HG02943 (cell line): ENCODE results near the gene KIFBP.
A peak's percentile ranks its signal among the peaks of the same experiment; 100 is the strongest.
"Not testable (repeated sequence)": the region's sequence is repeated elsewhere in the genome, so short reads cannot be mapped to it uniquely, and the experiment has no call there.

Experiments
- ATAC-seq: cut with Tn5 transposase; IDR thresholded peaks from one replicate; pipeline ENCODE4 v1.9.1; 2021; ENCODE audit warnings: mild to moderate bottlenecking, low read depth, moderate library complexity; ENCODE audit not compliant: unreplicated experiment

Gene KIFBP

DNA sequence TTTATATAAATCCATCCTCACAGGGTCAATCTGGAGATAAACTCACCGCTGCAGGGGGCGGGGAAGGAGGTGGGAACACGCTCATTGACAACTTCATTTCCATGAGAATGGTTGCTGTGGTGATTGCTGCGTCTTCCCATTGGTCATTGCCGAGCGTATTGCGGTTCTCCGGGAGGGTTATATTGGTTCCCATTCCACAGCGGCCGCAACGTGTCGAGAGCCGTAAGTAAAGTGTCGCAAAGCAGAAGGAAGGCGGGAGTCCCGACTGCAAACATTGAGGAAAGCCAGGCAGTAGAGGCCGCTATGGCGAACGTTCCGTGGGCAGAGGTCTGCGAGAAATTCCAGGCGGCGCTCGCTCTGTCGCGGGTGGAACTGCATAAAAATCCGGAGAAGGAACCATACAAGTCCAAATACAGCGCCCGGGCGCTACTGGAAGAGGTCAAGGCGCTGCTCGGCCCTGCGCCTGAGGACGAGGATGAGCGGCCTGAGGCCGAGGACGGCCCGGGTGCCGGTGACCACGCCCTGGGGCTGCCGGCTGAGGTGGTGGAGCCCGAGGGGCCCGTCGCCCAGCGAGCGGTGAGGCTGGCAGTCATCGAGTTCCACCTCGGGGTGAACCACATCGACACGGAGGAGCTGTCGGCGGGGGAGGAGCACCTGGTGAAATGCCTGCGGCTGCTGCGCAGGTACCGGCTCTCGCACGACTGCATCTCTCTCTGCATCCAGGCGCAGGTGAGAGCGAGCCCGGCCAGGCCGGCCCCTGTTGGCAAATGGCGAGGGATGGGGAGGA lies at the start of gene KIFBP:
Gene KIFBP (plus strand): TSS at position 274 of the 787 bp plus-strand sequence. CDS start 30 bp downstream, at position 304.
- peak; percentile 79 for ATAC-seq

GRCh38 chr10:68938884-68939283 lies 49.7 kb upstream of the KIFBP start:
- ATAC-seq: no peak

DNA sequence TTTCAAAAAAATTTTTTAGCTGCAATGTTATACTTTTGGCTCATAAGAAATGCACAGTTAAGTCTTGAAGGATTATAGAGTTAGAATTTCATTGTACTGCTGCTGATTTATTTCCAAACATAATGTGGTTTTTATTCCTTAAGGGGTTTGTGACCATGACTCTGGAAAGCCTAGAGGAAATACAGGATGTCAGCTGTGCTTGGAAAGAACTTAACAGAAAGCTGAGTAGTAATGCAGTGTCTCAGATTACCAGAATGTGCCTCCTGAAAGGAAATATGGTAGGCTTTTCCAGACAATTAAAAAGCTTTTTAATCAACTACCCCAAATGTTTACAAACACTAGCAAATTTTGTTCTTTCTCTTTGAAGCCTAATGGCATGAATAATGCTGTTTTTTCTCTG lies 47.7 kb upstream of the KIFBP start:
- not testable (repeated sequence) for ATAC-seq

DNA sequence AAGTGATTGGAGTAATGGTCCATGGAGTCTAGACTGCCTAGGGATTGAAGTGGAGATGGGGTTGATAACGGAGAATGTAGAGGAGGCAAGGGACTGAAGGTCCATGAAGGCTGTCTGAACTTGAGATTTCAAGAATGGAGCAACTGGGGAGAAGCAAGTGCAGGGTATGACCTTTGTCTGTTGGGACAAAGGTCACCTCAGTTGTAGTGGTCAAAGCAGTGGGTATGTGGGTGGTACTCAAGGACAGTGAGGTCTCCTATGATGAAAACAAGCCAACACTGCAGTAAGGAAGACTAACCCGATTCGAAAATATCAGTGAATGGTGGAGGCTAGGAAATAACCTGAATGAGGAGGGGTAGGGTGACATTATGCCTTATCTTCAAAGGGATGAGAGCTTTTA lies 38.0 kb upstream of the KIFBP start:
- no peak for ATAC-seq

DNA sequence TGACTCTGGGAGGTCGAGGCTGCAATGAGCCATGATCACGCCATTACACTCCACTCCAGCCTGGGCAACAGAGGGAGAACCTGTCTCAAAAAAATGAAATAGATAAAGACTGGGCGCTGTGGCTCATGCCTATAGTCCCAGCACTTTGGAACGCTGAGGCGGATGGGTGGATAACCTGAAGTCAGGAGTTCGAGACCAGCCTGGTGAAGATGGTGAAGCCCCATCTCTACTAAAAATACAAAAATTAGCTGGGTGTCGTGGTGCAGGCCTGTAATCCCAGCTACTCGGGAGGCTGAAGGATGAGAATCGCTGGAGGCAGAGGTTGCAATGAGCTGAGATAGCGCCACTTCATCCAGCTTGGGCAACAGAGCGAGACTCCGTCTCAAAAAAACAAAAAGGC lies 33.7 kb upstream of the KIFBP start:
- ATAC-seq: no peak

- ATAC-seq: peak; percentile 5
Observed at GRCh38 chr10:68955355-68955831, 33.2 kb upstream of the KIFBP start.

- ATAC-seq: peak; percentile 84
Observed at GRCh38 chr10:68955832-68956532, 32.6 kb upstream of the KIFBP start, which contains the start of gene DDX21. Gene DDX21 (plus strand): TSS chr10:68956170. CDS start chr10:68956226, 56 bp downstream.

GRCh38 chr10:68957284-68957615 lies 31.4 kb upstream of the KIFBP start:
- ATAC-seq: no peak

GRCh38 chr10:68957654-68958053 lies 30.9 kb upstream of the KIFBP start:
- ATAC-seq: no peak

DNA sequence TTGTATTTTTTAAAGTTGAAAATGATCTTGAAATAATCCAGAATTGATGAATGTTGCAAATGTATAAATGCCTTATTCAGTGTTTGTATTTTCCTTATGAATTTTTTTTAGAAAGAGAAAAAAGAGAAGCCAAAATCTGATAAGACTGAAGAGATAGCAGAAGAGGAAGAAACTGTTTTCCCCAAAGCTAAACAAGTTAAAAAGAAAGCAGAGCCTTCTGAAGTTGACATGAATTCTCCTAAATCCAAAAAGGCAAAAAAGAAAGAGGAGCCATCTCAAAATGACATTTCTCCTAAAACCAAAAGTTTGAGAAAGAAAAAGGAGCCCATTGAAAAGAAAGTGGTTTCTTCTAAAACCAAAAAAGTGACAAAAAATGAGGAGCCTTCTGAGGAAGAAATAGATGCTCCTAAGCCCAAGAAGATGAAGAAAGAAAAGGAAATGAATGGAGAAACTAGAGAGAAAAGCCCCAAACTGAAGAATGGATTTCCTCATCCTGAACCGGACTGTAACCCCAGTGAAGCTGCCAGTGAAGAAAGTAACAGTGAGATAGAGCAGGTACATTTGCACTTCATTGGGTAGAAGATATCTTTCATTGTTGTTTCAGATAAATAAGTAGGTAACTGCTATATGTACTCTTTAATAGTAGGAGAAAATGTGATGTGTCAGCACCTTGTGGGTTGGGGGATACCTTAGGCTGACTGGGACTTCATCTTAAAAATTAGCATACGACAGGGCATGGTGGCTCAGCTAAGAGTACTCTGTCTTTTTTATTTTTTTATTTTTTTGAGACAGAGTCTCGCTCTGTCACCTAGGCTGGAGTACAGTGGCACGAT lies 28.7 kb upstream of the KIFBP start:
- no peak for ATAC-seq

DNA sequence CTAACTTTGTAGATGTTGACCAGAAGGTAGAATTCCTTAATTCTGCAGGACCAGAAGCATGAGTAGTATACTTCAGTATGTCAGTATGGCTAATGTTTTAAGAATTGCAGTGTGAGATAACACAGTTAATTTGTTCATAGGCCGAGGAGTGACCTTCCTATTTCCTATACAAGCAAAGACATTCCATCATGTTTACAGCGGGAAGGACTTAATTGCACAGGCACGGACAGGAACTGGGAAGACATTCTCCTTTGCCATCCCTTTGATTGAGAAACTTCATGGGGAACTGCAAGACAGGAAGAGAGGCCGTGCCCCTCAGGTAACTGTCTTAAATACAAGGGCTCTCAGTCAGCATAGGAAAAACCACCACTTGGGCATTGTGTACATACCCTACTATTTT lies 25.5 kb upstream of the KIFBP start:
- ATAC-seq: no peak

DNA sequence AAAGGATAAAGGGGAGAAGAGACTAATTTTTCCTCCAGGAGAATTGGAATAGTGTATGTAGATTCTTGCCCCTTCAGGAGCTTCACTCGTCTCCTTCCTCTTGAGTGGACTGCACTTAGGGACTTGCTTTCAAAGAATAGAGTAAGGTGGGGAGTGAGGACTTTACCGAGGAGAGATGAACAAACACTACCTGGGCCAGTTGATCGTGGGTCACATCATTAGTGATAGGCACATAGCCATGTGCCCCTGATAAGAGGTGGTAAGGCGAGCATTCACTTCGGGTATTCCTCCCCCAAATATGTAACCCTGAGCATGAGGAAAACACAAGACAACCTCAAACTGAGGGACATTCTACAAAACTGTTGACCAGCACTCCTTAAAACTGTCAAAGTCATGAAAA lies 14.6 kb upstream of the KIFBP start:
- ATAC-seq: no peak

GRCh38 chr10:68975936-68976473 lies 12.6 kb upstream of the KIFBP start:
- not testable (repeated sequence) for ATAC-seq

DNA sequence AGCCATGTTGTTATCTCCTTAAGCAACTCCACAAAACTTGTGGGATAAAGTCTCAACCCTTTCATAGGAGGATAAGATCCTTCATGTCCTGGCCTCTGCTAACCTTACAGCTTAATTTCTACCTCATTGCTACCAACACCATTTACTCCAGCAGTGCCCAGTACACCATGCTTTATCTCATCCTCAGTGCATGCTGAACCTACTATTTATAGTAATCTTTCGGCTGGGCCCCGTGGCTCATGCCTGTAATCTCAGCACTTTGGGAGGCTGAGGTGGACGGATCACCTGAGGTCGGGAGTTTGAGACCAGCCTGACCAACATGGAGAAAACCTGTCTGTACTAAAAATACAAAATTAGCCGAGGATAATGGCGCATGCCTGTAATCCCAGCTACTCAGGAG lies 8.9 kb upstream of the KIFBP start:
- not testable (repeated sequence) for ATAC-seq

- ATAC-seq: no peak
Observed at GRCh38 chr10:68981074-68981473, 7.5 kb upstream of the KIFBP start.

- ATAC-seq: no peak
Observed at GRCh38 chr10:68982389-68982788, 6.2 kb upstream of the KIFBP start.

DNA sequence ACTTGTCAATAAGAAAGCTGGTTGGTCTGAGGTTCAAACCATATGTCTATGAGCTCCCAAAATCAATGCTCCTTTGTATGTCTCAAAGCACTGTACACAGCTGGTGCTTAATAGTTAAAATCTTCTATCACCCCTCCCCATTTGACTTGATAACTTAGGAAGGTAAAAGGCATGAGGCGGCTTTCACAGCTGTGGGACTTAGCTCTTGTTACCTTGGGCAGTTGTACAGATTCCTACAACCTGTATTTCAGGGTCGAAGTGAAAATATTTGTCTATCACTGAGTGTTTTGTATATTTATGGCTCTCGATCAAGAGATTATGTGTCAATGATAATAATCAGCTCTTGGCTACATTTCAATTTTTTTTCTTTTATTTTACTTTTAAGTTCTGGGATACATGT lies 992 bp upstream of the KIFBP start:
- ATAC-seq: no peak

DNA sequence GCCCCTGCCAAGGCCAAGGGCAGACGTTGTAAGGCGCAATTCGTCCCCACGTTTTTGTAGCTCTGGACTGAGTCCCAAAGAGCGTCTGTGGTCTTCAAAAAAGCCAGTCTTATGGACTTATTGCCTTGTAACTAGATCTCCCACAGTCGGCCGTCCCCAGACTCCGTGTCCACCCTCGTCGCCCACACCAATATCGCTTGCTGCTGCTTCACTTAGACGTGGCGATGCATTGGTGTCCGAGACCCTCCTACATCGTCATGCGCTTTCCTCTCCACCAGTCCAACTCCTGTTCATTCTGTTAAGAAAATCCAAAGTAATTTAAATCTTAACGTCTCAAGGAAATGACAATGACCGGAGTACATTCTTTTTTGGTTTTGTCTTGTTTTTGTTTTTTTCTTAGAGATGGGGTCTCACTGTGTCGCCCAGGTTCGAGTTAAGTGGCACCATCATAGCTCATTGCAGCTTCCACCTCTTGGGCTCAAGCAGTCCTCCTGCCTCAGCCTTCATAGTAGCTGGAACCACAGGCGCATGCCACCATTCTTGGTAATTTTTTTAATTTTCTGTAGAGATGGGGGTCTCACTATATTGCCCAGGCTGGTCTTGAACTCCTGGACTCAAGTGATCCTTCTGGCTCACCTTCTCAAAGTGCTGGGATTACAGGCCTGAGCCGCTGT lies 851 bp downstream of the KIFBP start:
- no peak for ATAC-seq

GRCh38 chr10:68992636-68993440 lies 4.2 kb downstream of the KIFBP start:
- no peak for ATAC-seq
